HepG2 (cell line): ENCODE measurements around the gene P2RX2. TPM values are rescaled to one million over a fixed set of nuclear protein-coding genes. Genes with fewer than 3 reads are reported as not detected.

Source experiments
- ATAC-seq: fragments of 200-7000 bp; cut with Tn5 transposase; 3 replicates; pipeline ENCODE4 v1.9.1; 2020; ENCODE audit warnings: mild to moderate bottlenecking, moderate library complexity
- BruUV-seq: library from RNA; stranded (reverse); fragments of 400-500 nt; replicated peaks from 2 replicates; lab custom pipeline; 2021; lab: Mats Ljungman, UMichigan
- CTCF ChIA-PET: fragments of 300-600 bp; formaldehyde crosslinking; extraction: SDS; loops from one replicate; lab custom pipeline; 2021; ENCODE audit warnings: low total read pairs, inconsistent platforms, low intra/inter-chr PET ratio; lab: Yijun Ruan, JAX
- POLR2A ChIA-PET: fragments of 350-600 bp; sonication (Branson Sonifier 250); formaldehyde crosslinking; loops from one replicate; lab custom pipeline; 2020; ENCODE audit warnings: antibody characterized with exemption, inconsistent platforms; lab: Yijun Ruan, JAX
- DNase-seq: peaks from one replicate; pipeline ENCODE4 v3.0.0-alpha.2; 2015; ENCODE audit warnings: low spot score
- FAIRE-seq: peaks from 3 replicates; lab custom pipeline; 2011; peaks lifted over from hg19 to GRCh38; lab: Jason Lieb, UNC
- H2AFZ ChIP-seq: one replicate; pipeline ENCODE4 v1.6.1; 2011; ENCODE audit warnings: low read length, inconsistent platforms
- H3K27ac ChIP-seq: fragments of 300-600 bp; 3 replicates; pipeline ENCODE4 v1.8.0; 2011; ENCODE audit warnings: mixed run types, mild to moderate bottlenecking, mixed read lengths, low read length, inconsistent platforms; ENCODE audit not compliant: insufficient read depth; ENCODE audit errors: extremely low read length
- H3K27me3 ChIP-seq, 2 experiments: fragments of 200-600 bp in 1 of 2; 2 replicates in 1 of 2; 3 replicates in 1 of 2; pipeline versions ENCODE4 v1.6.0 to v1.8.0; 2011; ENCODE audit warnings: low read length in 2 of 2, mild to moderate bottlenecking in 2 of 2, moderate library complexity in 2 of 2, inconsistent platforms in 1 of 2; ENCODE audit not compliant: insufficient read depth in 2 of 2, control insufficient read depth in 1 of 2
- H3K36me3 ChIP-seq, 2 experiments: fragments of 200-600 bp in 1 of 2; replicated peaks in 1 of 2; 2 replicates in 1 of 2; 3 replicates in 1 of 2; pipeline versions ENCODE4 v1.5.1 to v1.8.0; 2011; ENCODE audit warnings: low read length in 2 of 2, inconsistent platforms in 1 of 2; ENCODE audit not compliant: insufficient read depth in 2 of 2, control insufficient read depth in 1 of 2
- H3K4me1 ChIP-seq: 2 replicates; pipeline ENCODE4 v1.5.1; 2012; ENCODE audit warnings: low read length, inconsistent platforms; ENCODE audit not compliant: insufficient read depth
- H3K4me2 ChIP-seq: 2 replicates; pipeline ENCODE4 v1.6.0; 2011; ENCODE audit warnings: low read depth, low read length, inconsistent platforms
- H3K4me3 ChIP-seq, 3 experiments: fragments of 200-600 bp in 1 of 3; sonication (generic), shearing (Covaris generic) in 1 of 3; replicated peaks in 1 of 3; 2 replicates each; pipeline ENCODE4 v1.5.1; 2011 to 2016; ENCODE audit warnings: low read length in 3 of 3, inconsistent platforms in 2 of 3, low read depth in 2 of 3, mild to moderate bottlenecking in 2 of 3, control low read depth in 1 of 3, mixed read lengths in 1 of 3; ENCODE audit not compliant: insufficient read depth in 1 of 3
- H3K79me2 ChIP-seq: one replicate; pipeline ENCODE4 v1.6.1; 2011; ENCODE audit warnings: low read length, inconsistent platforms; ENCODE audit not compliant: insufficient read depth
- H3K9ac ChIP-seq: 2 replicates; pipeline ENCODE4 v1.6.0; 2011; ENCODE audit warnings: mild to moderate bottlenecking, low read depth, low read length, inconsistent platforms; ENCODE audit not compliant: insufficient read depth
- H3K9me3 ChIP-seq: 2 replicates; pipeline ENCODE4 v1.5.1; 2012; ENCODE audit warnings: mild to moderate bottlenecking, low read length
- H4K20me1 ChIP-seq: 2 replicates; pipeline ENCODE4 v1.6.0; 2011; ENCODE audit warnings: inconsistent platforms, mild to moderate bottlenecking, low read length, moderate library complexity; ENCODE audit not compliant: insufficient read depth
- BCL3 ChIP-seq: sonication (generic); formaldehyde crosslinking; IDR thresholded peaks from 2 replicates; pipeline ENCODE4 v1.5.1; 2020; ENCODE audit warnings: mild to moderate bottlenecking, missing genetic modification reagents, moderate library complexity
- BRF2 ChIP-seq: sonication (generic); formaldehyde crosslinking; IDR thresholded peaks from 2 replicates; pipeline ENCODE4 v1.8.1; 2022; ENCODE audit warnings: mild to moderate bottlenecking, missing genetic modification reagents
- HOMEZ ChIP-seq: IDR thresholded peaks from 2 replicates; pipeline ENCODE4 v1.6.1; 2016; ENCODE audit warnings: low read depth
- IRF1 ChIP-seq: sonication (generic); formaldehyde crosslinking; IDR thresholded peaks from 2 replicates; pipeline ENCODE4 v1.4.0; 2020; ENCODE audit warnings: low read depth, mild to moderate bottlenecking, missing genetic modification reagents
- NAIF1 ChIP-seq: sonication (generic); formaldehyde crosslinking; IDR thresholded peaks from 2 replicates; pipeline ENCODE4 v1.5.0; 2020; ENCODE audit warnings: mild to moderate bottlenecking, missing genetic modification reagents, borderline replicate concordance
- POLR2A ChIP-seq, 2 experiments: IDR thresholded peaks; 2 replicates each; pipeline ENCODE4 v1.6.1; 2011; ENCODE audit warnings: low read depth in 2 of 2, low read length in 2 of 2, mild to moderate bottlenecking in 1 of 2, moderate library complexity in 1 of 2; ENCODE audit not compliant: insufficient read depth in 1 of 2
- SALL1 ChIP-seq: sonication (generic); formaldehyde crosslinking; IDR thresholded peaks from 2 replicates; pipeline ENCODE4 v1.8.0; 2022; ENCODE audit warnings: mild to moderate bottlenecking, missing genetic modification reagents
- SNAI1 ChIP-seq: sonication (generic); formaldehyde crosslinking; IDR thresholded peaks from 2 replicates; pipeline ENCODE4 v1.5.0; 2020; ENCODE audit warnings: mild to moderate bottlenecking, missing genetic modification reagents, borderline replicate concordance
- ZFP36L2 ChIP-seq: sonication (generic); formaldehyde crosslinking; IDR thresholded peaks from 2 replicates; pipeline ENCODE4 v1.4.0; 2020; ENCODE audit warnings: missing genetic modification reagents
- ZNF354B ChIP-seq: sonication (generic); formaldehyde crosslinking; IDR thresholded peaks from 2 replicates; pipeline ENCODE4 v1.8.0; 2022; ENCODE audit warnings: mild to moderate bottlenecking, missing genetic modification reagents
- ZNF776 ChIP-seq: sonication (generic); formaldehyde crosslinking; IDR thresholded peaks from 2 replicates; pipeline ENCODE4 v1.4.0; 2020; ENCODE audit warnings: mild to moderate bottlenecking, missing genetic modification reagents
- WGBS: methylation state at CpG from one replicate; pipeline ENCODE4 v1.1.6; 2017; ENCODE audit warnings: low lambda C conversion rate; 5-methylcytosine and 5-hydroxymethylcytosine counted together
- in situ Hi-C: cut with HindIII; loops from 2 replicates; pipeline ENCODE4 v1.10.0; 2017; ENCODE audit warnings: low pct_unique_long_range_greater_than_20kb; ENCODE audit not compliant: extremely low pct_ligation_motif_present
- intact Hi-C: fragments of 100-400 bp; cut with micrococcal nuclease; formaldehyde crosslinking; loops from one replicate; pipeline ENCODE4 v1.10.0; 2022; ENCODE audit not compliant: unreplicated experiment
- polyA plus RNA-seq, 8 experiments: library from polyadenylated mRNA; depleted of rRNA in 3 of 8; stranded (reverse) in 7 of 8; unstranded in 1 of 8; fragments of >200 nt; fragmentation: Illumina TruSeq in 4 of 8; extraction: Trizol in 4 of 8; gene quantifications; 2 replicates each; pipeline versions ENCODE4 v1.2.1 to v1.2.3, GENCODE V29; 2011 to 2016; ENCODE audit warnings: low read depth in 4 of 8, missing spikeins in 1 of 8, mixed read lengths in 1 of 8; ENCODE audit not compliant: insufficient read depth in 1 of 8
- total RNA-seq, 5 experiments: library from RNA; depleted of rRNA; stranded (reverse); fragments of >200 nt; fragmentation: Illumina TruSeq; extraction: Trizol; gene quantifications; 2 replicates each; pipeline ENCODE4 v1.2.3, GENCODE V29; 2016; ENCODE audit warnings: low read depth in 1 of 5

The P2RX2 gene
- total and polyA plus RNA-seq, 2 of the 13 experiments (the other 11 are each of a cell fraction or from before 2014, with no cell fraction given), result not detected

- no peak for TF ChIP-seq BRF2
- TF ChIP-seq POLR2A (IDR thresholded peaks at IDR 0.05; ENCODE audit: insufficient read depth in 1 of 2, low read depth in 2 of 2, low read length in 2 of 2), result no peak; a peak in 1 of 4 replicates
- TF ChIP-seq BCL3 (CRISPR knock-in tag), result no peak
- no peak for TF ChIP-seq SALL1
- no peak for TF ChIP-seq IRF1 (CRISPR knock-in tag)
- no peak for TF ChIP-seq SNAI1 (CRISPR knock-in tag)
- TF ChIP-seq HOMEZ (CRISPR knock-in tag), result no peak
These were observed 39.8 kb upstream of the P2RX2 start (continued) for GRCh38 chr12:132578826-132579225.

- H3K27me3 ChIP-seq, result no peaks in the 10 kb centered on the region
- peaks cover 3 to 7% of the 10 kb centered on the region in 2 experiments; a peak in 2 of 5 replicates for H3K36me3 ChIP-seq
- ChIA-PET CTCF (no interaction called here), POLR2A (no interaction called here)
- H2AFZ ChIP-seq, result no peak overlapping the region
- H3K4me2 ChIP-seq, result no peak overlapping the region
- no peak overlapping the region for H3K4me3 ChIP-seq
- no peak overlapping the region for H3K27ac ChIP-seq
- FAIRE-seq, result no peak
- no peaks in the 10 kb centered on the region for H3K4me1 ChIP-seq
- intact Hi-C loops, result no loop called here
- no peak overlapping the region for H3K9ac ChIP-seq
- no peak for DNase-seq
- H4K20me1 ChIP-seq, result no peaks in the 10 kb centered on the region
- ATAC-seq, result no peak
- in situ Hi-C loops, result no loop called here
- 95% methylated on average over 12 of the region's 12 CpGs for WGBS
- H3K79me2 ChIP-seq, result no peaks in the 10 kb centered on the region
- H3K9me3 ChIP-seq, result no peaks in the 10 kb centered on the region
- no TSS peak for BruUV-seq
- TF ChIP-seq ZNF776 (CRISPR knock-in tag) (no peak), ZNF354B (CRISPR knock-in tag) (no peak), NAIF1 (CRISPR knock-in tag) (no peak), ZFP36L2 (no peak)
These were observed 38.8 kb upstream of the P2RX2 start for GRCh38 chr12:132579744-132580143.
